A172 (cell line): Measurements from ENCODE around the gene ACBD4. TPM values are rescaled to one million over a fixed set of nuclear protein-coding genes. Genes with fewer than 3 reads are reported as not detected.

Experiments used
- DNase-seq: peaks from one replicate; pipeline ENCODE4 v3.0.0-alpha.2; 2015; ENCODE audit warnings: low spot score
- total RNA-seq: library from RNA; depleted of rRNA; stranded (reverse); fragments of >200 nt; shearing (Covaris generic); gene quantifications from 2 replicates; pipeline ENCODE4 v1.2.3, GENCODE V29; 2014

The ACBD4 gene
- total RNA-seq, 1 experiment from 2014 or later, result 4.7 TPM

DNA sequence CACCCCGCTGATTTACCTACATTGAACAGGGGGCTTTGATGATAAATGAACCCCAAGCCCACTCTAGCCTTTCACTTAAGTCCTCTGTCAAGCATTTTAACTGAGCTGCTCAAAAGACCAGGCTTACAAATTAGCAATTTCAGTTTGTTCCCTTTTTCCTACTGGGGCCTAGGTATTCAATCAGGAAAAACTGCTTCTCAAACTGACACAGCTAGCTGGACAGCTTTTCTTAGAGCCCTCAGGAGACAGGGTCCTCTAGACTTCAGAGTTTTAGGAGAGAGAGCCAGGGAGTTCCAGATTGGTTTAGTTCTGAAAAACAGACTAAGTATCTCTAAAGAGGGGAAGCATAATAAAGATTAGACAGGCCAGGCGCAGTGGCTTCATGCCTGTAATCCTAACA, 20.0 kb downstream of the ACBD4 start:
- DNase-seq, result no peak

DNA sequence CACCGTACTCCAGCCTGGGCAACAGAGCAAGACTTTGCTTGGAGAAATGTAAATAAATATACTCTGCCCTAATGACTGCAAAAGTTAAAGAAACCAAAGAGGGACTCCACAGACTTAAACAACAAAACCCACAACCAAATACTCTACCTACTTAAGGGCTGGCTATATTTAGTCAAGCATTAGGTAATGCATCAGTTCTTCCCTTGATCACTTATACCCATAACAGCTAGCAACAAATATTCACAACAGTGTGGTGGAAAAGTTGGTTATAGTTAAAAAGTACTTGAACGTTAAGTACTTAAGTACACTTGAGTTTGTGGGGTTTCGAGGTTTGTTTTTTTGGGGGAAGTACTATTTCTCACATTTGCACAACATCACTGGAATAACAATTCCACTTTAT, 20.8 kb downstream of the ACBD4 start:
- no peak for DNase-seq

DNA sequence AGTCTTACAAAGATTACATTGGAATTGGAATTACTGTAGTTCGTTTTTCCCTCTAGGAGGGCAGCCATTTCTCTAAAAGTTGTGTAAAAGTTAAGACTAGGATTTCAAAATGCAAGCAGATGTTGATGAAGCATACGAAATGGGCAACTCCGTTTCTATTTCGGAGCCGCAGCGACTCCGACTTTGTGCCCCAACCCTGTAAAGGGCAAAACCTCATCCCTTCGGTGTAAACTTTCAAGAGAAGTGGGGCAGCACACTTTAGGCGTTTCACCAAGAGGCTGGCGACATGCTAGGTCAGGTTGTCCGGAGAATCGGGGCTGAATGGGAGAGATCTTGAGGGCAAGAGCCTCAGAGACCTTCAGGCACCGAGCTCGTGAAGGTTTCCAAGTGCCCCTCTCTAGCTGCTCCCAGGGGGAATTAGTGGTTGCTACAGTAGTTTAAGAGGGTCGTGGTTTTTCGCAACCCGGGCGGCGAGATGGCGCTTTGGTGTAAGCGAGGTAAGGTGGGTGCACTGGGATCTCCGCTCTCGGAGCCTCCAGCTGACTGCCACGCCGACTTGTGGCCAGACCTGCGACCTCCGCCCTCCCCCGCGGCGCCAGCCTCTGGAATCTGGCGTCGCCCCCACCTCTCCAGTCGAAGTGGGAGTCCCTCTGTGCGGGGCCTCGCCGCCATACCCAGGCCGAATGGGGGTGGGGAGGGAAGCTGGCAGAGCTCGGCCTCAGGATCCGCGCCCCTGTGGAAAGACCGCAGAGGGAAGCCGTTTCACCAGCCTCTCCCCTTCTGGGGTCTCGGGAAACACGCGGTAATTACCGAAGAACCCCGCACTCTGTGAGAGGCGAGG, 25.2 kb downstream of the ACBD4 start:
- peak; percentile 54 for DNase-seq

DNA sequence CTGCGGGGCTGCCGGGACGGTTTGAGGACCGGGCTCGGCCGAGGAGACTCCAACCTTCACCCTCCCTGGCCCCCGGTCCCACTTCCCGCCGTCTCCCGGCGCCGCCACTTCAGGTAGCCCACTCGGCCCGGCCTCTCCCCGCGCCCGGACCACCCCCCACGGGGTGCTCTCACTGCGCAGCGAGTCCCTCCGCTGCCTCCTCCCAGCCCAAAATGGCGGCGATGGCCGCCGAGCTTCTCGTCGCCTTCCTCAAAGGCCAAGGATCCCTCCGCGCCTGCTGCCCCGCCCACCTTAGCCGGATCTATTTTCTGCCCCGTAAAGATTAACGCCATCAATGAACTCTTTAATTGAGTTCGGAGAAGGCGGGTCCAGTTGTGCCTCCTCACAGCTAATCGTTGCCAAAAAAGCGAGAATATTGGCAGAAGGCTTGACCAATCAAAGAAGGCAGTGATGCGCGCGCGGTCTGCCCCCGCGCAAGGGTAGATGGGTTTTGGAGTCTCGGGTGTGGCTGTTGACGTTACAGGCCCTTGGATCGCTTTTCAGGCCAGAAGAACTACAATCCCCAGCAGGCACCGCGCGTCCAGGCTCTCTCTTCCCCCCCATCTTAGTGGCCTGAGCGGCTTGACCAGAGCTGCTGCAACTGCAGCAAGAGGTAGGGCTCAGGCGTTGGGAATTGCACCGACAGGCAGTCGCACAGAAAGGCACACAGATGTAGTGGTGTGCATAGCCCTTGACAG, 26.0 kb downstream of the ACBD4 start, which contains the start of gene HEXIM2:
HEXIM2 (plus strand) TSS at position 588 of the 737 bp plus-strand sequence. CDS start 919 bp downstream, outside the sequence.
- peak; percentile 100 for DNase-seq

DNA sequence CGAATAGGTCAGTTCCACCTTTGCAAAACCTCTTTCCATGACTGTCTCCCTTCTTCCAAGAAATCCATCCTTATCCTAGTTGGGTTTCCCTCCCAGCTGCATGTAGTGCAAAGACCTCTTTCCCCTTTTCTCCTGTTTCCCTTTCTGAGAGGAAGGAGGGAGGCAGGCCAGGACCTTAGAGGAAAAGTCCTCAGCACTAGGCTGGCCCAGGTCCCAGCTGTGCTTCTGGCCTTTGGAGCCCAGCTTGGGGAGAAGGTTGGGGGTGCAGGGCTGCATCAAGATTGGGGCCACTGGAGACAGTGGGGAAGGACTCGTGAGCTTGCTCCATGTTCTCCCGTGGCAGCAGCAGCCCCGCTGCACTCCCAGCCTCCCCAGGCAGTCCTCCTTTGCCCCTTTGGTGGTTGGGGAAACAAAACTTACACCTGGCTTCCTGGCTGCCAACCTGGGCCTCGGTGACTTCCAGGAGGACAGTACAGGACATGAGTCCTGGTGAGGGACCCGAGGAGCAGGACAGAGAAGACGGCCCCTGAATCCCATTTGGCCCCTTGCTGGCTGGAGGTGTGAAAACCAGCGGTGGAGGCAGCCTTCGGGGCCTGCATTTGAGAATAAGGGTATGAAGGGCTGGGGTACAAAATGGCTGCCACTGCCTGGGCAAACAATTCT, 26.7 kb downstream of the ACBD4 start:
- DNase-seq, result no peak

DNA sequence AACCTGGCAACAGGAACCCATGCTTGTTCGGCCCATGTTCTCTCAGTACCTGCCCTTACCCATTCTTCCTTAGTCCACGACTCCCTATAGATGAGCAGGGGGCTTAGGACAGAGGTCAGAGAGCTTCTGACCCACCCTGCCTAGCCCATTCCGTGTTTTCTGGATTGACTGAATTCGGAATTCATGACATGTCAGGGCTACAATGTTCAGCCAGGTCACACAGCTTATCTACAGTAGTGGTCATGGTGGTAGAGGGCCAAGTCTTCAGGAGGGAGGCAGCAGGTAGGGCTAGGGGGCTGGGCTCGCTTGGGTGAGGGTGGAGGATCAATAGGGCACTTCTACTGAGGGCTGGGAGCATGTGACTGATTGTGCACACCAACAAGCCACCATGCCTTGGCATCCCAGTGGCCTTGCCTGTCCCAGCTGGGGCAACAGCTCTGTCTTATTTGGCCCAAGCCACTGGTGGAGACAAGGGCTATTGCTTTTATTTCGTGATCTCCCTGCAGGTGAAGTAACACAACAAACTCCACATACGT, 29.3 kb downstream of the ACBD4 start:
- DNase-seq, result no peak

DNA sequence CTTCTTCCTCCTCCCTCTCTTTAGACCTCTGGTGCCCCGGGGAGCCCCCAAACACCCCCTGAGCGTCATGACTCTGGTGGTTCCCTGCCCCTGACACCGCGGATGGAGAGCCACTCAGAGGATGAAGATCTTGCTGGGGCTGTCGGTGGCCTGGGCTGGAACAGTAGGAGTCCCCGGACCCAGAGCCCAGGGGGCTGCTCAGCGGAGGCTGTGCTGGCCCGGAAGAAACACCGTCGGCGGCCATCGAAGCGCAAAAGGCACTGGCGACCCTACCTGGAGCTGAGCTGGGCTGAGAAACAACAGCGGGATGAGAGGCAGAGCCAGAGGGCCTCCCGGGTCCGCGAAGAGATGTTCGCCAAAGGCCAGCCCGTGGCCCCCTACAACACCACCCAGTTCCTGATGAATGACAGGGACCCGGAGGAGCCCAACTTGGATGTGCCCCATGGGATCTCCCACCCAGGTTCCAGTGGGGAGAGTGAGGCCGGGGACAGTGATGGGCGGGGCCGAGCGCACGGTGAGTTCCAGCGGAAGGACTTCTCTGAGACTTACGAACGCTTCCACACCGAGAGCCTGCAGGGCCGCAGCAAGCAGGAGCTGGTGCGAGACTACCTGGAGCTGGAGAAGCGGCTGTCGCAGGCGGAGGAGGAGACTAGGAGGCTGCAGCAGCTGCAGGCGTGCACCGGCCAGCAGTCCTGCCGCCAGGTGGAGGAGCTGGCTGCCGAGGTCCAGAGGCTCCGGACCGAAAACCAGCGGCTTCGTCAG, 33.7 kb downstream of the ACBD4 start:
- DNase-seq, result no peak

DNA sequence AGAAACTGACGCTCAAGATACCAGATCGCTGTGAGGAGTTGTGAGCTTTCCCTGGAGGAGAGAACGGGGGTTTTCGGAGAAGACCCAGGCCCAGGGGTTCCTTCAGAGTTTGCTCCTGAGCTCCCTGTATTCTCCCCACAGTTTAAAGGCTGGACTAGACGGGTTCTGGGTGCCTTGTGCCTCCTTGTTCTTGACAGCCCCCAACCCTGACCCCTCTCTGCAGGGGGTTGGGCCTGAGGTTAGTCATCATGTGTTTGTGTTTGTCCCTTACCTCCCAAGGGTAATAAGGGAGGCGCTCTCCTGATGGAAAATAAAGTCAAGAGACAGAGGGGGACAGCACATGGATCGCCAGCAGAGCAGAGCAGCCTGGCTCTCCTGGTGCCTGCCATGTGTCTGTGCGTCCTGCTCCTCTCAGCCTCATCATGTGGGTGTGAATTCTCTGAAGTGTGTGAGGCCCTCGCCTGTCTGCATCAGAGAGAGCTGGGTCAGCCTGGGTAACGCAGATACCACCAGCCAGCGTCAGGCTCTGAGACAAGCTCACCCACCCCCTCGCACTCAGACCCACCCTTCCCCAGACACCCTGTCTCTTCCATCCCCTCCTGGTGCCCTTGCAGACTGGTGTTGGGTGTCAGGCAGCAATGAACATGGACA, 34.9 kb downstream of the ACBD4 start:
- DNase-seq, result peak; percentile 15

DNA sequence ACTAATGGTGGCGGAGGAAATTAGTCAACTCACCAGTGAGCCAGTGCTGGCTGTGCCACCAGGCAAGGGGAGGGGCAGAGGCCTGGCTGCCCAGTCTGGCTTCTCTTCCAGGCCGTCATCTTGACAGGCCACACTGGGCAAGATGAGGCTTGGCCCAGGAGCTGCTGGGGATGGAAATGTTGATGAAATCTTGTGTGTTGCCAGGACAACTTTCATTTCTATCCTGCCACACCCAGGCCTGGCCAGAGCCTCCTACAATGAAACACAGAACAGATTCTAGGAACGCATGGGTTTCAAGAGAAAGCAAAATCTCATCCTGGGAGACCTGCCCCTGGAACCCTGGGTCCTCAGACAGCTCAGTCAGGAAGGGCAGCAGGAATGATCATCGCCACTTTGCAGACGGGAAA, 35.4 kb downstream of the ACBD4 start:
- DNase-seq, result peak; percentile 93

DNA sequence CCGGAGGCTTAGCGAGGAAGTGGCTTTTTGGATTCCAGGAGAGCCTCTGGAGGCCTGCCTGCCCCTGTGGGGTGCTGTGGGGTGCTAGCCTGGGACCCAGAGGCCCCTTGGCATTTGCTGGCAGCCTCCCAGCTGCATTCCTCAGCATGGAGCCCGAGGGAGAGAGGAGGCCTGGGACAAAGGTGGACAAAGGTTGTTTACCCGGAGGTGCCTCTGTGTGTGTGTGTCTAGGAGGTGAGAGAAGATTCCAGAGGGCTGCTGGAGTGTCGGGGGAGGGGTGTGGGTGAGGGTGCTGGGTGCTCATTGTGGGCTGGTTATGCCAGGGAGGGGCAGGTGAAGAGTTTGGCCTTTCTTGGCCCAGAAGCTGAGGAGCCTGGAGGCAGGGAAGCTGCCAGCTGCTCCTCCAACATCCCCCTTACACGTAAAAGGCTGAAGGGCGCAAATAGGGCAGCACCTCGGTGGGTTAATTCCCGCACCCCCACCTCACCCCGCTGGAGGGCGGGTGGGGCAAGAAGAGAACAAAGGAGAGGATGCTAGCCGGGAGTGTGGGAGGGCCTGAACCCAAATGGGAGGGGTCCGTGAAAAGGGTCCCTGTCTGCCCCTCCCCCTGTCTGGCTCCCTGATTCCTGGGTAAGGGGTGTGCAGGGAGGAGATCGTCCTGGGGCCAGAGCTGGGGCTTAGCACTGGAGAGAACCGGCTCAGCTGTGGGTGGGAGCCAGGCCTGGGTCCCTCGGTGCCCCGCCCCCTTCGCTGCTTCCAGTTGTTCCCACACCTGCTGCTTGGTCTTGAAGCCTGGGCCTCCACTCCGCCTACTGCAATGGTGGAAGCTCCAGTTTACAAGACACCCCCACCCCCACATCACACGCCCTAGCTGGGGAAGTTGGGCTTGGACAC, 36.1 kb downstream of the ACBD4 start:
- DNase-seq, result peak; percentile 89

DNA sequence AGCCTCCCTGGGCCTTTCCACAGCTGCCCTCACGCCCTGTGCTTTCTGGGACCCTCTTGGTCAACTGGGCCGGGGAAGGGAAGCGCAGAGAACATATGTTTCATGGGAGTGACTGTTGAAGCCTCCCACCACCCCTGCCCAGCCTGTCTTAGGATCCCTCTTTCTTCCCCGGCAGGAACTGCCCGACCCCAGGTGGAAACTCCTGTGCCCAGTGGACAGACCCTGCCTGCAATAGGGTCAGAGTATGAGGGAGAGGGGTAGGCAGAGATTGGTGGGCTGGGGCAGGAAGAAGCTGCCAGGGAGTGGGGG, 36.7 kb downstream of the ACBD4 start:
- DNase-seq, result no peak

DNA sequence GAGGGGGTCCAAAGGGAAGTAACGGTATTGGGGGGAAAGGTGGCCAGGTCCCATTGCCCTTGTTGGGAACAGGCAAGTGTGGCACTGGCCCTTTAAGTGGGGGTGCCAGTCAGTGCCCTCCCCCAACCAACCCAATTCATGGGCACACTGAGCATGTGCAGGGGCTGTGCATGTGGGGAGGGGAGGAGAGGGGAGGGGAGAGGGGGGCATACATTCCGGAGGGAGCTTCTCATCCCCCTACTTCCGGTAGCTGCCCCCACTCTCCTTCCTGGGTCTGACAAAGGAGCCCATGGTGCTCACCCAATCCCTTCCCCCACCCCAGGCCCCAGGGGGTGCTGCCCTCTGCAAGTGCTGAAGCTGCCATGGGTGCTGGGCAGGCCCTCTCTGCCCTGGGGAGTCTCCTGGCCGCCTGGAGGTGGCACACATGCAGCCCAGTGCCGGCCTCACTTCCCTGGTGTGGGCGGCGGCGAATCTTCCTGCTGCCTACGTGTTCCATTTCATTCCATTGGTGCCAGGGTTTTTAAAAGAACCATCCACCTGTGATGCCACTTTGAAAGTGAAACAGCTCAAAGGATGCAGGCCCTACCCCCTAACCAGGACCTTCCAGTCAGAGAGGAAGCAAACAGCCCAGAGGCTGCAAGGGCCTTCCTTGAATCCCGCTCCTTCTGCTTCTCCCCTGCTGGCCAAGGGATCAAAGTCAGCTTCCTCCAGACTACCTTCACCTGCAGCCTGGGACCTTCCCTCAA, 37.2 kb downstream of the ACBD4 start:
- DNase-seq, result peak; percentile 98

DNA sequence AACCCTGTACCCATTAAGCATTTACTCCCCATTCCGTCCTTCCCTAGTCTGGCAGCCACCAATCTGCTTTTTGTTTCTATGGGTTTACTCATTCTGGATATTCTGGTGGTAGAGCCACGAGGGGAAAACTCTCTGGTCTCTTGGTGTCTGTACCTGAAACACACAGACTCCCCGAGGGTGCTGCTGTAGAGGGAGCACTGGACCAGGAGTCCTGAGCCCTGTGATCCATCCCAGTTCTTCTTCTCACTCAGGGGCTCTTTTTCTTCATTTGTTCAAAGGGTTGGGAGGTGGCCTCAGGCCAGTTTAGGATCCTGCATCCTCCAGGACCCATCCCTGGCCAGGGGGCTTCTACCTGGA, 40.2 kb downstream of the ACBD4 start:
- DNase-seq, result no peak

DNA sequence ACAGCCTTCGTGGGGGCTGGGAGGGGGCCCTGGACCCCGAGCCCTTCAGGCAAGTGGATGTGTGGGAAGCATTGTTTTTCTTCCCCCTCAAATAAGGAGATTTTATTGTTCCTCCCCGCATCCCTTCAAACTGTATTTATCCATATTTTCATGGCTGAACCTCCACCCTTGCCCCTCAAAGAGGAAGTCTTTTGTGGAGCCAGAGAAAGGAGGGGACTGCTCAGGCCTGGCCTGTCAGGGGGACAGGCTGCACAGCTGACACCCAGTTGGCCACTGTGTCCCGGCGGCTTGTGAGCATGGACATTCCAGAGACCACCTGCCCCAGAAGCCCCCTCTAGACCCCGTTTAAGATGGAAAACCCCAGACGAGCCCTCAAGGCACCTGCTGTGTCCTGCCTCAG, 42.1 kb downstream of the ACBD4 start:
- DNase-seq, result no peak

DNA sequence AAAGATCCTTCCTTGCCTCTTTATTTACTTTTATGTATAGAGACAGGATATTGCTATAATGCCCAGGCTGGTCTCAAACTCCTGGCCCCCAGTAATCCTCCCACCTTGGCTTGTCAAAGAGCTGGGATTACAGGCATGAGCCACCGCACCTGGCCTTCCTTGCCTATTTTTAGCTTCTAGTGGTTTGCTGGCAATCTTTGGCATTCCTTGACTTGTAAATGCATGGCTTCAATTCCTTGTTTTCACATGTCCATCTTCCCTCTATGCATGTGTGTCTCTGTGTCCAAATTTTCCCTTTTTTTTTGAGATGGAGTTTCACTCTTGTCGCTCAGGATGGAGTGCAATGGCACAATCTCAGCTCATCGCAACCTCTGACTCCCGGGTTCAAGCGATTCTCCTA, 48.7 kb downstream of the ACBD4 start:
- DNase-seq, result no peak

DNA sequence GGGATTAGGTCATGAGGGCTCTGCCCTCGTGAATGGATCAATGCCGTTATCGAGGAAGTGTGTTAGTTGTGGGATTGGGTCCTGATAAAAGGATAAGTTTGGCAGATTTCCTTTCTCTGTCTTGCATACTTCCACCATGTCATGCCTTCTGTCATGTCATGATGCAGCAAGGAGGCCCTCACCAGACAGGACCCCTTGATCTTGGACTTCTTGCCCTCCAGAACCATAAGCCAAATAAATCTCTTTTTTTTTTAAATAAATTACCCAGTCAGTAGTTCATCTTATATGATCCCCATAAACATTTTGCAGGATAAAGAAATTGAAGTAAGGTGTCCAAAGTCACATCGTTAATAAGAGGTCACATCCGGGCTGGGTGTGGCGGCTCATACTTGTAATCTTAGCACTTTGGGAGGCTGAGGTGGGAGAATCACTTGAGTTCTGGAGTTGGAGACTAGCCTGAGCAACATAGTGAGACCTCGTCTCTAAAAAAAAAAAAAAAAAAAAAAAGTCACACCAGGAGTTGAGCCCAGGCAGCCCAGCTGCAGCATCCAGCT, 51.4 kb downstream of the ACBD4 start:
- no peak for DNase-seq

DNA sequence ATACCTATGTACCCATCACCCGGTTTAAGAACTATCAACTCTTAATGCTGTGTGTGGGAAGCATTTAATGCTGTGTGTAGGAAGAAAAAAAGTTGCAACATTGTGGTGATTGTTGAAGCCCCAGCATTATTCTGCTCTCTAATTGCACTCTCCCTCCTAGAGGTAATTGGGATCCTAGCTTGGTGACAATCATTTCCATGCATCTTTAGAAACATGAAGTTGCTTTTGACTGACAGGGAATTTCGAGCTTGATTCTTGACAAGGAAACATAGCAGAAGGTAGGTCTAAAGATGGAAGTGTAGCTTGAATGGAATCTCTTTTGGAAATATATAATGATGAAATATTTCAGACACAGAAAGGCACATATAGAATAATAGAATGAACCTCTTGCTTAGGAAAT, 53.5 kb downstream of the ACBD4 start:
- no peak for DNase-seq

DNA sequence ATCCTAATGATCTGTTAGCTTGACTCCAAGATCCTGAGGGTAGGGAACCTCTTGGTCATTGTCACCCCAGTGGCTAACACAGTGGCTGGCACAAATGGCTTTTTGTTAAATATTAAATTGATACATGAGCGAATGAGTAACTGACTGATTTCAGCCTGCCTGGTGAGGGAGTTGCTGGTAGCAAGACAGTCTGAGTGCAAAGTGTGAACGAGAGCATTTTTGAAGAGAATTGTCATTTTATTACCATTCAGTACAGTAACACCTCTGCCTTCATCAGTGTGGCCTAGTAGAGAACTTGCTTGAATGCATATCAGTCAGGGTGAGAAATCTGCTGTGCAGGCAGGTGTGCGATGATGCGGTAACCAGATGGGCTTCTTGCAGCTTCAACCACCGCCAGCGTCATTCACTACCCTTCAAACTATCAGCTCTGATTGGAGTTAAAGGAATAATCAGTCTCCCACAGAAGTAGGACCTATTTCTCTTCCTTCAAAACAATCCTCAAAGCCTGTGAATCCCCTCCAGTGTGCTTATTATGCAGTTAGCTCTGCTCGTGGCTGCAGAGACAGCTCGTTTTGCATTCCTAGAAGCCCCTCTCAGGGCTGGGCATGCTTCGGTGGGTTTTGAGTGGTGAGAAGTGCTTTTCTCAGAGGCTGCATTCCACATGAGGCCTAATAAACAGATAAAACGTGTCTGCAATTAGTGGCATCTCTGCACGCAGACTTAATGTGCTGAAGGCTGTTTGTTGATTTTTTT, 55.2 kb downstream of the ACBD4 start:
- DNase-seq, result no peak
